RWPE1 (cell line): ENCODE data around the gene LPIN3.

Source experiments
- CTCF ChIA-PET: fragments of 350-600 bp; sonication (Branson Sonifier 250); formaldehyde crosslinking; extraction: SDS; loops from one replicate; lab custom pipeline; 2021; lab: Yijun Ruan, JAX
- POLR2A ChIA-PET: fragments of 400-600 bp; formaldehyde crosslinking; extraction: SDS; loops from one replicate; lab custom pipeline; 2020; ENCODE audit warnings: antibody characterized with exemption; ENCODE audit not compliant: low non-redundant PET; lab: Yijun Ruan, JAX
- DNase-seq: peaks from one replicate; pipeline ENCODE4 v3.0.0; 2012; ENCODE audit warnings: low spot score
- H3K27ac ChIP-seq: fragments of 450-650 bp; 2 replicates; pipeline ENCODE4 v1.5.1; 2017
- CTCF ChIP-seq: fragments of 450-650 bp; conservative IDR thresholded peaks from 2 replicates; pipeline ENCODE4 v1.5.1; 2017; ENCODE audit warnings: low read depth, mild to moderate bottlenecking

The LPIN3 gene

GRCh38 chr20:41373931-41374920, 33.6 kb downstream of the LPIN3 start:
- no peak for TF ChIP-seq CTCF
- CTCF ChIA-PET, result interaction anchor here (0.6 kb wide), 1 partner anchor 365 kb away, joined by 3 read pairs; no protein-coding TSS in a partner anchor

GRCh38 chr20:41375846-41376245, 35.2 kb downstream of the LPIN3 start:
- DNase-seq, result no peak
- ChIA-PET CTCF (interaction anchor here (1.0 kb wide), 1 partner anchor 35 kb away, joined by 3 read pairs; no protein-coding TSS in a partner anchor), POLR2A (no interaction called here)
- no peak for TF ChIP-seq CTCF
- no peak overlapping the region for H3K27ac ChIP-seq

More at GRCh38 chr20:41373931-41374920, 33.6 kb downstream of the LPIN3 start:
- POLR2A ChIA-PET, result no interaction called here
- no peak overlapping the region for H3K27ac ChIP-seq
- no peak for DNase-seq

- CTCF ChIA-PET, result interaction anchor here (1.0 to 1.1 kb wide), 2 partner anchors 11 to 35 kb away, joined by 3 to 4 read pairs; no protein-coding TSS in a partner anchor
- POLR2A ChIA-PET, result no interaction called here
- no peak for TF ChIP-seq CTCF
- no peak for DNase-seq
- H3K27ac ChIP-seq, result no peak overlapping the region
Measured at GRCh38 chr20:41376349-41376748, 35.7 kb downstream of the LPIN3 start.

- H3K27ac ChIP-seq, result no peak overlapping the region
- ChIA-PET POLR2A (no interaction called here), CTCF (interaction anchor here (0.6 to 1.1 kb wide), 2 partner anchors 10 to 26 kb away, joined by 4 read pairs; no protein-coding TSS in a partner anchor)
- TF ChIP-seq CTCF, result no peak
- no peak for DNase-seq
Measured at GRCh38 chr20:41377275-41377674, 36.7 kb downstream of the LPIN3 start.

- DNase-seq, result no peak
- CTCF ChIA-PET, result interaction anchor here (0.6 to 1.1 kb wide), 3 partner anchors 8 to 851 kb away, joined by 3 to 5 read pairs (median 3); no protein-coding TSS in a partner anchor
- no peak for TF ChIP-seq CTCF
- POLR2A ChIA-PET, result no interaction called here
- no peak overlapping the region for H3K27ac ChIP-seq
Measured at GRCh38 chr20:41379551-41379950, 38.9 kb downstream of the LPIN3 start.

GRCh38 chr20:41380551-41381193, 40.1 kb downstream of the LPIN3 start:
- DNase-seq, result no peak
- TF ChIP-seq CTCF, result no peak
- ChIA-PET CTCF (interaction anchor here (0.6 kb wide), 1 partner anchor 41 kb away, joined by 5 read pairs; no protein-coding TSS in a partner anchor), POLR2A (no interaction called here)
- no peak overlapping the region for H3K27ac ChIP-seq
